GM18526 (cell line): ENCODE results near the gene LRRFIP1.

Source experiments
- POLR2A ChIP-seq: IDR thresholded peaks from 3 replicates; pipeline ENCODE4 v1.6.1; 2011; ENCODE audit not compliant: insufficient read length; ENCODE audit errors: extremely low read depth

LRRFIP1 gene

GRCh38 chr2:237660381-237660900 is 33.1 kb downstream of the LRRFIP1 start:
- no peak for TF ChIP-seq POLR2A

DNA sequence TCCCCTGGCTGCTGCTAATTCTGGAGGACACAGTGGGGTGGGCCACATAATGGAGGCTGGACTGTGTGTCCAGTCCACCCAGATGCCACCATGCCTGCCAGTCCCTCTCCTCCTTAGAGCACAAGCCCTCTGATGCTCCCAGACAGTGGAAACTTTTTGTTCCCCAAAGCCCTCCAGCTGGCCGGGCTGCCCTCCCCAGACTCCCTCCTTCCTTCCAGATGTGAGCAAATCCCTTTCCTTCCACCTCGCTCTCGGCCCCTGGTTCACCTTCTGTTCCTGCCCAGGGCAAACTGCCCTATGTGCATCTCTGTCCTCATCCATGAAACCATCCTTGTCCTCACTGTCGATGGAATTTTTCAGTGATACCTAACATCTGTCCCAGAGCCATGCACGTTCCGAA is 33.9 kb downstream of the LRRFIP1 start:
- no peak for TF ChIP-seq POLR2A

GRCh38 chr2:237661799-237662328 is 34.5 kb downstream of the LRRFIP1 start:
- TF ChIP-seq POLR2A: no peak

- TF ChIP-seq POLR2A: no peak
These were observed 35.3 kb downstream of the LRRFIP1 start for GRCh38 chr2:237662671-237663093.

GRCh38 chr2:237663517-237664110 is 36.2 kb downstream of the LRRFIP1 start:
- TF ChIP-seq POLR2A: no peak

GRCh38 chr2:237664151-237664550 is 36.8 kb downstream of the LRRFIP1 start:
- TF ChIP-seq POLR2A: no peak

DNA sequence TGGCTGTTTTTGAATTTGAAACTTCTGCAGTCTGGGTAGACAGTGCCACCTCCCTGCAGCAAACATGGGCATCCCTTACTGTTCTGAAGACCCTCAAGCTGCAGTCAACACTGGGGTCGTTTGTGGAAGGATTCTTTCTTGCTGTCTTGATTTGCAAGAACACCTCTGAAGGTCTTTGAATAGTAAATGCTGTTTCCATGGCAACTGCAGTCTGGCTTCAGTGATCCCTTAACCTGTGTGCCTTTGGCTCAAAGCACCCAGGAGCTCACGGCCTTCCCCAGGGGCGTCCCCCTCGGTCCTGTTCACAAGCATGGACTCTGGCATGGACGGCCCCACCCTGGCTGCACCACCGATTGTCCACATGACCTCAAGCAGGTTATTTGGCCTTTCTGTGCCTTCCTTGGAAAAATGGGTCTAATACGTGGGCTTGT is 38.3 kb downstream of the LRRFIP1 start:
- TF ChIP-seq POLR2A: no peak

GRCh38 chr2:237666606-237667005 is 39.2 kb downstream of the LRRFIP1 start:
- no peak for TF ChIP-seq POLR2A

GRCh38 chr2:237667893-237668292 is 40.5 kb downstream of the LRRFIP1 start:
- no peak for TF ChIP-seq POLR2A

DNA sequence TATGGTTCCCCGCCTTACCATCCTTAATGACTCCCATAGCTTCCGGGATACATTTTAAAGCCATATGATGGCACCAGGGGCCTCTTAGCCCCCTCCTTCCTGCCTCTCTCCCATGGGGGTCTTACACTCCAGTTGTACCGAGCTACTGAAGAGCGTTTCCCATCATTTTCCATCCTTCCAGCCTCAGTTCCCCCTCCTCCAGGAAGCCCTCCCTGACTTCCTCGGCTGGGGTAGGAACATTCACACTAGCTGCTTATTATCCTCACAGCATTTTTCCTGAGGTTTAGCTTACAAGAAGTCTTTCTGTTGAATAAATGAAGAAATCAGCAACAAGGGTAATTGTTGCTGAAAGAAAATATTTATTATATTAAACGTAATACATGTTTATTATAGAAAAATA is 41.1 kb downstream of the LRRFIP1 start:
- TF ChIP-seq POLR2A: no peak

- TF ChIP-seq POLR2A: no peak
These were observed 41.9 kb downstream of the LRRFIP1 start for GRCh38 chr2:237669283-237669627.

DNA sequence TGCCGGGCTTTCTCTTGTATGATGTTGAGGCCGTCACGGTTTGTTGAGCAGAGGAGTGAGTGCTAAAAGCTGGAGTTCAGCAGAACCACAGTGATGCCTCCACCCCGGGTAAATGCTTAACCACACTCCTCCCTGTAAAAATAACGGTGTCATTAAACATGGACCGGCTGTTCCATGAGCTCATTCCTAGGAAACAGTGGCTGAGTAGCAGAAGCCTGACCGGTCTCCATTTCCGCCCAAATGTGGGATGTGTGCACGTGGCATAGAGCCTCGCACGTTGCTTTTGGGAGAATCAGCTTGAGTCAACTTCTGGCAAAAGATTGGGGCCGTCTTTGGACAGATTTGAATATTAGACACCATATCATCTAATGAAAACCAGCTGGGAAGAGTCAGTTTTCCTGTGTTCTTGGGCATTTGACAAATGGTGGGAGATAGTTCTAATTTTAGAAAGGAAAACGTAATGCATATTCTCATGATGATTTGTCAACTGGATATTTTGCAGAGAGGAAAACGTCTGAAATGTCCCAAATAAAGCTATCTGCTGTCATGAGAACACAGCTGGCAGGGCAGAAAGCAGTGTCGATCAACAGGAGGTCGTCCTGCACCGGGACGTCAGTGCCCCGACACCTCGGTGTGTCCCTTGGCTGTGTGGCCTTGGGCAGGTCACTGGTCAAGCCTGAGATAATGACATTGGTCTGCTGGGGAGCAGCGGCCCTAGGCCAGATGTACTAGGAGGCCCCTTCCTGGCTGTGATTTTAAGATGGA is 42.4 kb downstream of the LRRFIP1 start:
- TF ChIP-seq POLR2A: no peak

DNA sequence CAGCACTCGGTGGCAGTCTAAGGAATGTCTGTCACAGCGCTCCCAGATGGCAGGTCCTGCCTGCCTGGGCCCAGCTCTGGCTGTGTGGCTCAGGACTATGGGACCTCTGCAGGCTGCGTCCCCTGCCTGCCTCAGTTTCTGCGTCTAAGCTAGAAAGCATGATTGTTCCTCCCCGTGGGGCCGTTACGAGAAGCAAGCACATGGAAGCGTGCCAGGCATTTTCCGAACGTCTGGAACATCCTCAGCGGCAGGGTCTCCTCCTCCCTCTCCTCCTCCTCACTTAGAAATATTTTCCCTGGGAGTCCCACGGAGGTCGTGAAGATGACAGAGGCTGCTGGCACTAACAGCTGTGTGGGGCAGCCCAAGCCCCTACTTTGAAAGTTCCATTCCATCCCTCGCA is 43.3 kb downstream of the LRRFIP1 start:
- TF ChIP-seq POLR2A: no peak

DNA sequence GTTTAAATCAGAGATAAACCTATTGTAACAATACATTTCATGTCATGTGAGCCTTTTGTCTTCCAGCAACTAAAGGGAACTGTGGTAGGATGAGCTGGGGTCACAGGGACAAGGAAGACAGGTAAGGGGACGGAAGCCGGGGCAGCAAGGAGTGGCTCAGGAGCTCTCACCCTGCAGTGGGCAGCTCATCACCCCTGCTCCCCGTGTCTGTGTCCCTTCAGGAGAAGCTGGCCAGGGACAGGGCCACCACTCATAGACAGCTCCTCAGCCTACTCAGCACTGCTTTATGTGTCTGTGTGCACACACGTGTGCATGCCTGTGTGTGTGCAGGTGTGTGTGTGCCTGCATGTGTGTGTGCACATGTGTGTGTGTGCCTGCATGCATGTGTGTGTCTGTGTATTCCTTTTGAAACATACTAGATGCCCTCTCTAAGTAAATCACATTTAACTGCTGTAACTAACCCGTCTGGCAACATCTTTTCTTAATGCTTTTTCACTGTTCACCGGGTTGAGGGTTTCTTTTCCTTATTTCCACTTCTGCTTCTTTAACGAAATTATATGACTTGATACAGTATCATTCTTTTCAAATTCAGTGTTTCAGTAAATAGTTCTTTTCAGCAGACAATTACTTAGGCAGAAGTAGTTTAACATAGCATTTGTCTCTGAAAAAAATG is 44.2 kb downstream of the LRRFIP1 start:
- TF ChIP-seq POLR2A: no peak

DNA sequence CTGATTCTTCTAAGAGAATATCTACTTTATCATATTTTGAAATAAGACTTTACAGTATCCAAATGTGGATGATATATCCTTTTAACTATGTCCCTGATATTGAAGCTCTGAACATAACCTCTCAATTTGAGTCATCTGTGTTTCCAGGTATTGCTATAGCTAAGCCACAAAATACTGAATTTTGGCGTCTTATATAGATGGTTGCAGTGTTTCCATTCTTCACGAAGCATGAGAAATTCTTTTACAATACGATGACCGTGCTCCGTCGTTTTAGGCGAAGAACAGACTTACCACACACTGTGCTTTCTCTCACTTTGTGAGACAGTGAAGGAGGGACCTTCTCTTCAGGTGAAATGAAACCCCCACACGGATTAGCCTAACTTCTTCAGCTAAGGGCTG is 45.3 kb downstream of the LRRFIP1 start:
- TF ChIP-seq POLR2A: no peak
